Left lobe of liver (tissue), 2 donors: ENCODE data around the gene OBSCN. TPM values are rescaled to one million over a fixed set of nuclear protein-coding genes. Genes with fewer than 3 reads are reported as not detected.
"Not testable (repeated sequence)": the region's sequence is repeated elsewhere in the genome, so short reads cannot be mapped to it uniquely, and the experiment has no call there.

ENCODE experiments used
- ATAC-seq: fragments of 200-7000 bp; cut with Tn5 transposase; one replicate; pipeline ENCODE4 v1.9.1; 2020; ENCODE audit warnings: mild to moderate bottlenecking, moderate library complexity
- DNase-seq: peaks from one replicate; pipeline ENCODE4 v3.0.0-alpha.2; 2020; ENCODE audit warnings: low spot score
- total RNA-seq: library from RNA; stranded (reverse); gene quantifications from one replicate; pipeline ENCODE4 v1.2.1, GENCODE V29; 2021
- donor health status: DM: no; HTN: no; CAD: no; lungs with moderate emphysema.
- donor health status: DM: no; HTN: yes; CAD: no.

The OBSCN gene
- total RNA-seq, 1 donor from 2014 or later: 3.1 TPM

- no peak for DNase-seq
- no peak for ATAC-seq
These were observed 22.2 kb upstream of the OBSCN start for GRCh38 chr1:228185641-228185965.

DNA sequence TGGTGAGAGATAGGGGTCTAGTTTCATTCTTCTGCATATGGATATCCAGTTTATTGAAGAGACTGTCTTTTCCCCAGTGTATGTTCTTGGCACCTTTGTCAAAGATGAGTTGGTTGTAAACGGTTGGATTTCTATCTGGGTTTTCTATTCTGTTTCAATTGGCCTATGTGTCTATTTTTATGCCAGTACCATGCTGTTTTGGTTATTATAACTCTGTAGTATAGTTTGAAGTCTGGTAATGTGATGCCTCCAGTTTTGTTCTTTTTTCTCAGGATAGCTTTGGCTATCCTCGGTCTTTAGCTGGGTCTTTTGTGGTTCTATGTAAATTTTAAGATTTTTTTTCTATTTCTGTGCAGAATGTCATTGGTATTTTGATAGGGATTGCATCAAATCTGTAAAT, 19.6 kb upstream of the OBSCN start:
- not testable (repeated sequence) for ATAC-seq, DNase-seq

DNA sequence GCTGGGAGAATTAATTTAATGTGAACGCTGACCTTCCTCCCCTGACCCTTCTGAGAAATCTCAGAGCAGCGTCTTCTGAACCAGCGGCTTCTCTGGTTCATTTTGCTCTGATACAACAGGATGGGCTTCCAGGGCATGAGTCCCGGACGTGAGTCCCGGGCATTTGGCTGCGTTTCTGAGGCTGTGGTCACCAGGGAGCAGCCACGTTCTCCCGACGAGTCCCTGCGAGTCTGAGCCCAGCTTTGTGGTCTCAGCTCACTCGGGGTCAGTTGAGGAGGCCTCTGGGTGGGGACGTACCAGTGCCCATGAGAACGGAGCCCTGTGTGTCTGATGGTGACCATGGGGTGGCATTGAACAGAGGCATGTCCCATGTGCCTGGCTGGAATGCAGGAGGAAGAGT, 17.7 kb upstream of the OBSCN start:
- no peak for DNase-seq
- ATAC-seq: no peak

DNA sequence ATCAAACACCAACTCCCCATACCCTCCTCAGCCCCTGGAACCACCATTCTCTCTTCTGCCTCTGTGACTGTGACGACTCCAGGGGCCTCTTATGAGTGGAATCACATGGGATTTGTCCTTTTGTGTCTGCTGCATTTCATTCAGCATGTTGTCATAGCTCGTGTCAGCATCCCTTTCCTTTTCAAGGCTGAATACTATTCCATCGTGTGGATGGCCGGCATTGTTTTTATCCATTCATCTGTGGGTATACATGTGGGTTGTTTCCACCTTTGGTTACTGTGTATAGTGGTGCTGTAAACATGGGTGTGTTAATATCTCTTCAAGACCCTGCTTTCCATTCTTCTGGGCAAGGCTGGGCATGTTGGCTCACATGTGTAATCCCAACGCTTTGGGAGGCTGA, 17.1 kb upstream of the OBSCN start:
- DNase-seq: no peak
- ATAC-seq: no peak

GRCh38 chr1:228194436-228194835, 13.4 kb upstream of the OBSCN start:
- no peak for DNase-seq
- ATAC-seq: no peak

DNA sequence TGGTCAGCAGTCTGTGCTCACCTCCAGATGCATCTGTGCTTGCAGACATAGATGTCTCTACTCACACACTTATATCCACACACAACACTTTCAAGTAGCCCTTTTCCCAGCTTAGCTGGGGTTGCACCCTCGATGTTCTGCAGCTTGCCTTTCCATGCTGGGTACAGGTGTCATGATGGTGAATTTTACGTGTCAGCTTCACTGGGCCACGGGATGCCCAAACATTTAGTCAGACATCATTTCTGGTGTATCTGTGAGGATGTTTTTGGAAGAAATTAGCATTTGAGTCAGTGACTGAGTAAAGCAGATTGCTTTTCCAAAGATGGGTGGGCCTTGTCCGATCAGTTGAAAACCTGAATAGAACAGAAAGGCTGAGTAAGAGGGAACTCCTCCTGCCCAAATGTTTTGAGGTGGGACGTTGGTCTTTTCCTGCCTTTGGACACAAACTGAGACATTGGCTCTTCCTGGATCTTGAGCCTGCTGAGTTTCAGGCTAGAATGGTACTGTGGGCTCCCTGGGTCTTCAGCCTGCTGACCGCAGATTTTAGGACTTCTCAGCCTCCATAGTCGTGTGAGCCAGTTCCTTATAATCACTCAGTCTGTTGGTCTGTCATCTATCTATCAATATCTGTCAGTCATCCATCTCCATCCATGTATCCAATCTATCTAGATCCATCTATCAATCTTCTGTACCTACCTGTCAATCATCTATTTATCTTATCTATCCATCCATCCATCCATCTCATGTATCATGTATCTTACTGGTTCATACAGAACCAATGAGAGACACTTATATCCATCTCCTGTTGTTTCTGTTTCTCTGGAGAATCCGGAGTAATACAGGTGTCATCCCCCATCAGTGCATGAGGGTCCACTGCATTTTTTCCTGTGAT, 12.7 kb upstream of the OBSCN start:
- DNase-seq: no peak
- no peak for ATAC-seq

GRCh38 chr1:228197555-228198147, 10.2 kb upstream of the OBSCN start:
- ATAC-seq (no peak), DNase-seq (no peak)

- no peak for ATAC-seq
- DNase-seq: no peak
These were observed 8.8 kb upstream of the OBSCN start for GRCh38 chr1:228198977-228199590.

DNA sequence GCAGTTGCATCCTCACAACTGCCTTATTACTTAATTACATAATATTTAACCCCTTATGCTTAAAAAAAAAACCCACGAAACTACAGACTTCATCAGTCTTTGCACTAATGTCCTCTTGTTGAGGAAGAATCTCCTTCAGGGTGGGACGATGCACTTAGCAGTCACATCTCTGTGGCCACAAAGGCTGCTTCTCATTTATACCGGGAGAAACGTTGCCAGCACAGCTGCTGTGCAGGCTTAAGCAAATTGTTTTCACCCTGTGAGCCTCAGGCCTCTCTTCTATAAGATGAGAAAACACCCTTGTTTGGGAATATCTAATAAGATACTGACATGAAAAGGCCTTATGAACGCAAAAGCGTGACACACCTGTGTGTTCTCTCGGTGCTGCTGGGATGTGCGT, 2.9 kb upstream of the OBSCN start:
- no peak for DNase-seq
- ATAC-seq: no peak

DNA sequence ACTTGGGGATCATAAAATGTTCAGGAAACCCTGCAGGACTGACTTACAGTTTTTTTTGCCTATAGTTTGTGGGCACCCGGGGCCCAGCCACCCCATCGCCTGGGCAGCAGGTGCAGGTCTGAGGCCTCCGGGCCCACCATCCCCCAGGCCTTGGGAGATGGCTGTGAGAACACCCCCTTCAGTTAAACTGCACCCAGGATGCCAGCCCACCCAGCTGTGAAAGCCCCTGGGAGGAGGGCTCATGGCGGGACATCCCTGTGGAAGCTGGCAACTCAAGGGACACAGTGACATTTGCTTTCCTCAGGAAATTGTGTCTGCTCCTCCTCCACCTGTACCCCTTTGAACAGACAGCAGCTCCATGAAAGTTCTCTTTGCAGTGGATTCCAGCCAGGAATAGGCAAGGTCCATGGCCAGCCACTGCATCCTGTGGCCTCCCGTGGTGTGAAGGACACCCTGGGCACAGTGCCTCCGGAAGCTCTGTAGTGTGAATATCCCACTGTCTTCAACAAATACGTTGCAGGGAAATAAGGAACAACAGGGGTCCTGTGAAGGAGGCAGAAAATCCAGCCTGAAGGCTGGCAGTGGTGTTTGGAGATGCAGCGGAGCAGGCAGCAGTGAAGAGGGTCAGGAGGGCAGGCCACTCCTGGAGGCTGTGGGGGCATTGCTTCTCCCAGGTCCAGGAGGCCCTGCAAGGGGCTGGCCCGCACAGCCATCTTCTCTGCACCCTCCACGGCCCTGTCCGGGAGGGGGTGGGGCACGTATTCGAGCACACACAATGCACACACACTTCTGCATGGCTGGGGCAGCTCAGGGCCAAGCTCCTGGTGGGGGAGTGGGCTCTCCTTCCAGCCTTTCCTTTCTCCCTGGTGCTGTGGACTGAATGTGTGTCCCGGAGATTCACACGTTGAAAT, 2.1 kb upstream of the OBSCN start:
- ATAC-seq (peak; percentile 50), DNase-seq (no peak)

DNA sequence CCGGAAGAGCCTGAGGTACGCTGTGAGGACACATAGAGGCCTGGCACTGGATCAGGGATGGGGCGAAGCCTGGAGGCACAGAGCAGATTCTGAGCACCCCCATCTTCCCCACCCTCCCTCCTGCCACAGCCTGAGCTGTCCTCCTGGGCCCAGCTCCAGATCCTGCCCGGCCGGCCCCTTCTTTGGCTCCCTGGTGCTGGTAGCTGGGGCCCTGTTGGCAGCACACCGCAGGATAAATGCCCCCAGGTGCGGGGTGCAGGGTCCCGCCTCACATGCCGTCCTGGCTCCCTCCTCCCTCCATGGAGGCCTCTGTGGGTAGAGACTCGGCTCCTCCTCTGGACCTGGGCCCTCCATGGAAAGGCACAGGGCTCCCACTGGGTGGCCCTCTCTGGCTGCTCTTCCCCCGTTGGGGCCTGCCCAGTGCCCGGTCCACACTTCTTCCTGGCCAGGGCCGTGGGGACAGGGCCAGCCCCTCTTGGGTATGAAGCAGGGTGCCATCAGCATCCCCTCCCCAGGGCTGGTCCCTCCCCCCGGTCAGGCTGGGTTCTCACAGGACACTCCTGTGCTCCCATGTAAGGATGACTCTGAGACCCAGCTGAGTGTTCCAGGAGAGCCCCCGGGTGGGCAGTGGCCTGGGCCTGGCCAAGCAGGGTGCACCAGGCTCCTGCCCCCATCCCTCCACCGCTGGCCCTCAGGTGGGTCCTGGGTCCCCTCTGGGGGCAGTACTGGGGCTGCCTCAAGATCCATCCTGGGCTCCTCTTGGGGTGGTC, 1.1 kb upstream of the OBSCN start:
- ATAC-seq (peak; percentile 10), DNase-seq (peak; percentile 37)

DNA sequence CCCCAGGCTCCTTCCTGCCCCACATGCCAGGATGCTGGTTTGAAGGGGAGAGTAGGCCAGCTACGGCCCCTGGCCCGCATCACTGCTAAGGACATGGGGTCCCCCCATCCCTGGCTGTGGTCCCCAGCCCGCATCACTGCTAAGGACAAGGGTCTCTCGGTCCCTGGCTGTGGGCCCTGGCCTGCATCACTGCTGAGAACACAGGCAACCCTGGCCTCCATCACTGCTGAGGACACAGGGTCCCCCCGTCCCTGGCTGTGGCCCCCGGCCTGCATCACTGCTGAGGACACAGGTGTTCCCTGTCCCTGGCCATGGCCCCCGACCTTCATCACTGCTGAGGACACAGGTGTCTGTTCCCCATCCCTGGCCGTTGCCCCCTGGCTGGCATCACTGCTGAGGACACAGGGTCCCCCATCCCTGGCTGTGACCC, 448 bp upstream of the OBSCN start:
- ATAC-seq: no peak
- no peak for DNase-seq

DNA sequence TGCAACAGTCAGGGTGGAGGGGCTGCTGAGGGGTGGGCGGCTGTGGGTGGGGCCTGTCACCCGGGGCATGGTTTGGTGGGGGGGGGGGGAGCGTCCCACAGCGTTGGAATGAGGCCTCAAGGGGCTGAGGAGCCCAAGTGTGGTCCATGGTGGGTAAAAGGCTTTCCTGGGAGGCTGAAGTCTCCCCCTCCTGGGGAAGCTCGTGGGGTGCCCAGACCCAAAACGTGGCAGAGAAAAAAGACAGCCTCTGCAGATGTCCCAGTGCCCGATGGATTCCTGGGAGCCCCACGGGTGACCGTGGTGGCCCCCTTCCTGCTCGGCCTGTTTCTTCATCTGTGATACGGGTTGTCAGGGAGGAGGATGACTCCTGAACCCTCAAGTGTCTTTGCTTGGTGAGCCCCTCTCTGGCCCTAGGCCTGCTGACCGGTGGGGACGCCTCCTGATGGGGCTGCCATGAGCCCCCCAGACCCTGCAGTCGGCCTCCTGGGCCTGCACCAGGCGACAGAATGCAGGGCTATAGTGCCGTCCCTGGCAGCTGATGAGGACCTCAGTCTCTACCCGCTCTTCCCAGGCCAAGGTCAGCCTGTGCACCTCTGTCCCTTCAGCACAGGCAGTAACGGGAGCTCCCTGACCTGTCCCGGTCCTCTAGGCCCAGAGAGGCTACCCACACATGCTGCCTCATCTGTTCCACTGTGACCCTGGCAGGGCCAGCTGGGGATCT, 1.1 kb downstream of the OBSCN start:
- no peak for DNase-seq
- no peak for ATAC-seq

- DNase-seq (no peak), ATAC-seq (no peak)
These were observed 1.8 kb downstream of the OBSCN start for GRCh38 chr1:228209657-228210056.

GRCh38 chr1:228210076-228210651, 2.3 kb downstream of the OBSCN start:
- ATAC-seq: no peak
- DNase-seq: no peak

GRCh38 chr1:228210712-228211530, 3.1 kb downstream of the OBSCN start:
- no peak for DNase-seq

DNA sequence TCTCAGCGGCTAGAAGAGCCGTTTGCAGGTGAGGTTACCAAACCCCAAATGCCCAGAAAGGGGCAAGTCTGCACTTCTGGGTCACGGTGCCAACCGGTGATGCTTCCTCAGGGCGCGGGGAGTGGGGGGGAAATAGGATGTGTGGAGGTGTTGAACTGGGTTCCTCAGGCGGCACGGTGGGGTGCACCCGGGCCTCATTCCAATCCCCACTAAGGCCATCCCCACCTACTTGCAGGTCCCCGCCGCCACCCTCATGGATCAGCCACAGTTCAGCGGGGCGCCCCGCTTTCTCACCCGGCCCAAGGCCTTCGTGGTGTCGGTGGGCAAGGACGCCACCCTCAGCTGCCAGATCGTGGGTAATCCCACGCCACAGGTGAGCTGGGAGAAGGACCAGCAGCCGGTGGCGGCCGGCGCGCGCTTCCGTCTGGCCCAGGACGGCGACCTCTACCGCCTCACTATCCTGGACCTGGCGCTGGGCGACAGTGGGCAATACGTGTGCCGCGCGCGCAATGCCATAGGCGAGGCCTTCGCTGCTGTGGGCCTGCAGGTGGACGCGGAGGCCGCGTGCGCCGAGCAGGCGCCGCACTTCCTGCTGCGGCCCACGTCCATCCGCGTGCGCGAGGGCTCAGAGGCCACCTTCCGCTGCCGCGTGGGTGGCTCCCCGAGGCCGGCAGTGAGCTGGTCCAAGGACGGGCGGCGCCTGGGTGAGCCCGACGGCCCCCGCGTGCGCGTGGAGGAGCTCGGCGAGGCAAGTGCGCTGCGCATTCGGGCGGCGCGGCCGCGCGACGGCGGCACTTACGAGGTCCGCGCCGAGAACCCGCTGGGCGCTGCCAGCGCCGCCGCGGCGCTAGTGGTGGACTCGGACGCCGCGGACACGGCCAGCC, 3.9 kb downstream of the OBSCN start:
- no peak for ATAC-seq
- no peak for DNase-seq

More at GRCh38 chr1:228210712-228211530, 3.1 kb downstream of the OBSCN start:
- no peak for ATAC-seq
